H1 (cell line): ENCODE results near the gene SH3RF3.

ENCODE experiments used
- EP300 ChIP-seq, 2 experiments: IDR thresholded peaks; 1 replicate in 1 of 2; 2 replicates in 1 of 2; pipeline ENCODE4 v1.6.1; 2011 to 2012; ENCODE audit warnings: low read depth in 2 of 2, low read length in 2 of 2, mild to moderate bottlenecking in 2 of 2, borderline replicate concordance in 1 of 2, inconsistent platforms in 1 of 2, moderate library complexity in 1 of 2
- EZH2 ChIP-seq: fragments of 200-600 bp; sonication (generic); IDR thresholded peaks from 2 replicates; pipeline ENCODE4 v1.7.1; 2012; ENCODE audit warnings: low read depth, mild to moderate bottlenecking, moderate library complexity, low read length, inconsistent platforms; ENCODE audit not compliant: severe bottlenecking
- JUND ChIP-seq: IDR thresholded peaks from 2 replicates; pipeline ENCODE4 v1.6.1; 2011; ENCODE audit warnings: mild to moderate bottlenecking, improper control_type of control experiment, low read length
- POLR2A ChIP-seq, 2 experiments: IDR thresholded peaks; 1 replicate in 1 of 2; 2 replicates in 1 of 2; pipeline ENCODE4 v1.6.1; 2011; ENCODE audit warnings: low read depth in 2 of 2, low read length in 2 of 2, mild to moderate bottlenecking in 2 of 2; ENCODE audit errors: control extremely low read depth in 1 of 2
- RFX5 ChIP-seq: IDR thresholded peaks from 2 replicates; pipeline ENCODE4 v1.6.1; 2011; ENCODE audit warnings: low read depth, low read length, improper control_type of control experiment, borderline replicate concordance
- TF ChIP-seq, protein P1 (sequence below), 3 experiments: IDR thresholded peaks; 1 replicate in 2 of 3; 2 replicates in 1 of 3; pipeline versions ENCODE4 v1.5.1 to v1.6.1; 2011; ENCODE audit warnings: low read length in 3 of 3, mild to moderate bottlenecking in 3 of 3, inconsistent platforms in 2 of 3, low read depth in 1 of 3, moderate library complexity in 1 of 3; ENCODE audit not compliant: insufficient read depth in 1 of 3; ENCODE audit errors: control extremely low read depth in 1 of 3

DNA sequence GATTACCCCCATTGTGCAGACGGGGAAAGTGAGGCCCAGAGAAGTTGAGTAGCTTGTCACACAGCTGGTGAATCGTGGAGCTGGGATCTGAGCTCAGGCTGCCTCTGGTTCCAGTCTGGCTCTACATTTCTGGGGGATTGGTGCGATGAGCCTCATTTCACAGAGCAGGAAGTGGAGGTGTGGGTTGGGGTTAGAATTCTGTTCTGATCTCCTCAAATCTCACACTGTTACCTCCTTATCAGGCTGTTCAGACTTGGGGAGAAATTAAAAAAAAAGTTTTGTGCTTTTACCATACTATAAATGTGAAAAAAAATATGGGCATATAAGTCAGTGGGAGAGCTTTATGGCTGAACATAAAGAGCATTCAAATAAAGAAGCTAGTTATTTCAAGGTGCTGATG lies 21.6 kb downstream of the SH3RF3 start:
- TF ChIP-seq EZH2 (no peak), POLR2A (IDR thresholded peaks at IDR 0.05; ENCODE audit: control extremely low read depth in 1 of 2, low read depth in 2 of 2, low read length in 2 of 2) (no peak), EP300 (IDR thresholded peaks at IDR 0.05; ENCODE audit: borderline replicate concordance in 1 of 2, low read depth in 2 of 2, low read length in 2 of 2) (no peak), JUND (no peak), RFX5 (no peak)
- TF ChIP-seq, protein P1, sequence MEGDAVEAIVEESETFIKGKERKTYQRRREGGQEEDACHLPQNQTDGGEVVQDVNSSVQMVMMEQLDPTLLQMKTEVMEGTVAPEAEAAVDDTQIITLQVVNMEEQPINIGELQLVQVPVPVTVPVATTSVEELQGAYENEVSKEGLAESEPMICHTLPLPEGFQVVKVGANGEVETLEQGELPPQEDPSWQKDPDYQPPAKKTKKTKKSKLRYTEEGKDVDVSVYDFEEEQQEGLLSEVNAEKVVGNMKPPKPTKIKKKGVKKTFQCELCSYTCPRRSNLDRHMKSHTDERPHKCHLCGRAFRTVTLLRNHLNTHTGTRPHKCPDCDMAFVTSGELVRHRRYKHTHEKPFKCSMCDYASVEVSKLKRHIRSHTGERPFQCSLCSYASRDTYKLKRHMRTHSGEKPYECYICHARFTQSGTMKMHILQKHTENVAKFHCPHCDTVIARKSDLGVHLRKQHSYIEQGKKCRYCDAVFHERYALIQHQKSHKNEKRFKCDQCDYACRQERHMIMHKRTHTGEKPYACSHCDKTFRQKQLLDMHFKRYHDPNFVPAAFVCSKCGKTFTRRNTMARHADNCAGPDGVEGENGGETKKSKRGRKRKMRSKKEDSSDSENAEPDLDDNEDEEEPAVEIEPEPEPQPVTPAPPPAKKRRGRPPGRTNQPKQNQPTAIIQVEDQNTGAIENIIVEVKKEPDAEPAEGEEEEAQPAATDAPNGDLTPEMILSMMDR (IDR thresholded peaks at IDR 0.05; ENCODE audit: control extremely low read depth in 1 of 3, insufficient read depth in 1 of 3, low read depth in 1 of 3, low read length in 3 of 3) = no peak
